Activated CD4-positive, alpha-beta T cell treated with anti-CD3 and anti-CD28 coated beads, Interleukin-2, amount 50 U/mL, for 48 hours (primary cell): ENCODE measurements around the gene CMSS1.

Experiments
- DNase-seq, 2 experiments: peaks; one replicate each; pipeline ENCODE4 v3.0.0-alpha.2; 2020

The CMSS1 gene

DNA sequence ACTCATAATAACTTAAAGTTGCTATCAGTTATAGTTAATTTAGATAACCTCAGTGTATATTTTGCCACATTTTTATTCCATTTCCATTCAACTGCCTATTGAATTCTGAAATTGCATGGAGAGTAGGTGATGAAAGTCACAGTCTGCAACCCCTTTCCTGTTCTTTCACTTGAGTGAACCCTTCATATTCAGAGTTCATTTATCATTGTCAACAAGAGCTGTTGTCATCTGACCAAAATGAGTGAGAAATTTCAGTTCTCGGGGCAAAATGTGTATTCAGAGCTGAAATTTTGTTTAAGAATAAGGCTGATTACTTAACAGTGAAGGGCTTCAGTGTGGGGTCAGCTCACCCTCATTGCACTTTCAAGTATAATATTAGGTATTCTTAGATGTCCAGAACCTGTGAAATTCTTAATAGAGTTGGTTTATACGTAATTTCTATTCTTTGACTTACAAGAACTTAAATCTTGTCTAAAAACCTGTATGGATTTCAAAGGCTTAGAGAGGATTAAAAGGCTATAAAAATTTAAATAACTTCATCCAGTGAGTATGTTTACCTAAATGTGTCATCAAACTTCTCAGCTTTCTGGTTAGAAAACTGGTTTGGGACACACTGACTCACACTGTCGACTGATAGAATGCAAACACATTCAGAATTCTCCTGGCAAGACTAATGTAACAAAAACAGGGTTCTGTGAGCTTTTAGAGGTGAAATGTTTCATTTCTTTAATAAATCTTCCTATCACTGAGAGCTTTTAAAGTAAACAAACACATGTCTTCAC lies 92.2 kb downstream of the CMSS1 start:
- no peak for DNase-seq

DNA sequence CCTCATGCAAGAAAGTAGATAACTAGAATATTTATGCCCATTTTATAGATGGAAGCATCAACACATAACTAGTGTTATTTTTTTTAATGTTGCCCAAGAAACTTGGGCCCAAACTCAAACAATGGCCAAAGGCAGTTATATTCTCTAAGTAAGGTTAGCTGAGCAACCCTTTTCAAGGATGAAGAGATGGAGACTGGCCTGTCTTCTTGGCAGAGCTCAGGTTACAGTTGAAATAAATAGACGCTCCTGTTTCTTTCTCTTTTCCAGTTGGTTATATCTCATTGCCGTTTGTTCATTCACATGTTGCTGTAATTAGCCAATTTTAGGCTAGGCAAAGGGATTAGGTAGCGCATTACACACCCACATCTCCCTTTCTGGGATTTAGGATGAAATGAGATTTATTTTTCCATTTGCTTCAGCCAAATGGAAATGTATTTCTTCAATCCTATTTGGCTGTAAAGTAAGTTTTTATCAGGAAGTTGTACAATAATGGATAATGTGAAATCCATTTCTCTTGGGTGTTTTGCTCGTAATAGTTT lies 93.2 kb downstream of the CMSS1 start:
- DNase-seq, result no peak

DNA sequence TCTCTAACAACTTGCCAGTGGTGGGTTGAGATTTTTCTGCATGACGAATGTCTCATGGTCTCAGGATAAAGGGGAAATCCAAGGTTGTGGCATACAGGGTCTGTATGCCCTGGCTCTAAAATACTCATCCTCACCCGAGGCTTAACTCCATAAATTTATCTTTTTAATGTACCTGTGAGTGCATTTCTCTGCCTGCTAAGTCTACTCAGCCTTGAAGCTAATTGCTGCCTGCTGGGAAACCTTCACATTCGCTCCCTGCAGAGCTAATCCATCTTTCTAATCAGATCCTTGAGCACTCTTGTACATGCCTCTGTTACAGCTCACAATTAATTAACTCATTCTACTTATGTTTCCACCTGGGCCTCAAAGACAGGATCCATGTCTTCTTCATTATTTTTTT lies 93.8 kb downstream of the CMSS1 start:
- DNase-seq, result no peak

DNA sequence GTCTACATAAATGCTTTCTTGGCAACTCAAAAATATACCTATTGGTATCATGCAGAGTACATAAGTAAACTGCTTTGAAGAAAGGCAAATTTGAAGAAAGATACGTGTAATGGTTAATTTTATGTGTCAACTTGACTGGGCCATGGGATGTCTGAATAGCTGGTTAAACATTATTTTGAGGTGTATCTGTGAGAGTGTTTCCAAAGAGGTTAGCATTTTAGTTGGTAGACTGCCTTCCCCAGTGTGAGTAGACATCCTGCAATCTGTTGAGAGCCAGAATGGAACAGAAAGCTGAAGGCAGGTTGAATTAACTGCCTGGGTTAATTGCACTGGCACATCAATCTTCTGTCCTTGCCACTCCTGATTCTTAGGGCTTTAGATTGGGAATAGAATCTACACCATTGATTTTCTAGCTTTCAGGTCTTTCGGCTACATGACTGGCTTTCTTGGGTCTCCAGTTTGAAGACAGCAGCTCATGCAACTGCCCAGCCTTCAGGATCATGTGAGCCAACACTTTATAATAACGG lies 98.3 kb downstream of the CMSS1 start:
- no peak for DNase-seq

DNA sequence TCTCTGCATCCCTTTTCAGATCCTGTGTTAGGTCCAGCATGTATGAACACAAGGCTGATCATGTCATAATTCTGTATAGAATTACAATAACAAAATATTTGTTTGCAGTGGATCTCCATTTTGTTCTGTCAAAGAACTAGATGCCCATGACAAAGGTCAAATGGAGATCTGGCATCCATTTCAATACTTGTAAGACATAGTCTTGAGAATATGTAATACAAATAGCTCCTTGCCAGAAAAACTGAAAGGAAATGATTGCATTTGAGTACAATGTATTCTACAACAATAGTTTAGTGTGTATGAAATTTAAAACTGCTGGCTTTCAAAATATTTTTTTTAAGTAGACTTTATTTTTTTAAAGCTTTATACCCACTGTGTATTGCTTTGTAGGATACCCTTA lies 101.1 kb downstream of the CMSS1 start:
- DNase-seq, result no peak

DNA sequence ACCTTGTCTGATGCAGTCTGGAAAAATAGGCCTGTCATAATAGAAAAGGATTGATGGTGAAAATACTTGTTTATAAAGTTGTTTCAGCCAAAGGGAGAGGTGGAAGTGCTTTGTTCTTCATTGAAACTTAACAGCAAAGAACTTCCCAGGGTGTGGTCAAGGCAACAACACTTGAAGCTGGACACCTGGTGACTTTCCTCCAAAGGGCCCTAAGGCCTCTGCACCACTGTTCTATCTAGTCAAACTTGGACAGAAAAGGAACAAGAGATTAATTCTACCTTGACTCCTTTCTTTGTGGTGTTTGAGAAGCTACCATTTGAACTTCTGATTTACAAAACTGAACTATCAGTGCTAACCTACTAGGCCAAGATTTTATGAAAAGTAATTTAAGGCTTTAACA lies 102.0 kb downstream of the CMSS1 start:
- DNase-seq, result no peak

DNA sequence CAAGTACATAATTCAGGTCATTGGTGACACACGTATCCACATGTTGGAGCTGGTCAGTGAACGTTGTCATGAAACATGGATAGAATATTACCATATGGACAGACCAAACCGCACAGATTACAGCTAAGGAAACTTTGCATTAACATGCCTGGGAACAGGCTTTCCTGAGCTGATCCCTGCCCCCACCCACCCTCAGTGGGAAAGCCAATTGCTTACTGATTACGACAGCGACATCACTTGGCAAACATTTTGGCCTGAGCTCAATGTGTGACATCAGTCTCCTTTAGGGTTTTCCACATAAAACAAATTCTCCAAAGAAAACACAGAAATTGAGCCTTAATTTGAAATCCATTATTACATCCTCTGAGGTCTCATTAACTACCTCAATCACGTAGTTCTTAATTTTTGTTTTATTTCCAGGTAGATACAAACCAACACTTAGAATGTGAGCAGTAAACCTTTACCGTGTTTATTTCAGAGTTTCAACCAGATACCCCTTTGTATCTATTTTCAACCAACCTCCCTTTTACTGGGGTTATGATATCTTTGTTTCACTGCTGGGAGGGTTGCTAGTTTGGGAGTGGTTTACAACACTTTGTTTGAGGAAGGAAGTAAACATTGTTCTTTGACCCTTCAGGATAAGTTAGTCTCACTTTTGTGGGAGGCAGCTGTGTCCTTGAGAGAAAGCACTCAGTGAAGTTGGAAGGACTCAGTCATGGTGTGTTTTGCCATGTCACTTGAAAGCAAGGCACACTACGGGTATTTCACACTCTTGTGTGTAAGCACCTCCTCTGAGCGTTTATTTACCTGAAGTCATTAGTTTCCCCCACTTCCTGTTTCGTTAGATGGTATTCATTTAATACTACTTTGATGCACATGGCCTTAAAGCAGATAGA lies 103.1 kb downstream of the CMSS1 start:
- no peak for DNase-seq

DNA sequence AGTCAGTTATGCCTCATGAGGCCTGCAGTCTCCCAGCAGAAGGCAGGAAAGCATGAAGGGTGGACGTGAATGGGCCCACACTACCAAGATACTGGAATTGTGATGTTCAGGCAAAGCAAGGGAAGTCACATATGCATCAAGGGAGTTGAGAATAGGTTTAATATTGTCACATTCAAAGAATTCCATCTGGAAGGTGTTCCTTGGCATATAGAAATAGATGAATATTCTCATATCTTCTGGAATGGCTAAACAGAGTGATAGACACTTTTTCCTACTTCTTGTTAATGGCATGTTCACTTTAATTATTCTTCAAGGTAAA lies 103.7 kb downstream of the CMSS1 start:
- no peak for DNase-seq

DNA sequence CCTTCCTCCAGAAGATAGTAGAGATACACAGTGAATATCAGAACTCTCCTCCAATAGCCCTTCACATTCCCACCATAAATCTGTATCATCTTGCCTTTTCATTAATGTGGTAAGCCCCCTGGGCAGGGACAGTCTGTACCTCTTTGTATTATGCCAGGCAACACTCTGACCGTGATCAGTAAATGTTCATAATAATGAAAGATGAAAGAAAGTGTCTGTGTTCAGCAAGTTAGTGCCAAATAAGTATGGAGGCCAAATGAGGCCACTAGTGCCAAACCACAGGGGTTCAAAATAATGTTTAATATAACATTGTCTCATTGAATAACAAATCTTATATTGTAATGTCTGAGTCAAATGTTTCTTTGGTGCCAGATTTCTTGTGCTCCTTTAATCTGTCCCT lies 104.3 kb downstream of the CMSS1 start:
- DNase-seq, result no peak

DNA sequence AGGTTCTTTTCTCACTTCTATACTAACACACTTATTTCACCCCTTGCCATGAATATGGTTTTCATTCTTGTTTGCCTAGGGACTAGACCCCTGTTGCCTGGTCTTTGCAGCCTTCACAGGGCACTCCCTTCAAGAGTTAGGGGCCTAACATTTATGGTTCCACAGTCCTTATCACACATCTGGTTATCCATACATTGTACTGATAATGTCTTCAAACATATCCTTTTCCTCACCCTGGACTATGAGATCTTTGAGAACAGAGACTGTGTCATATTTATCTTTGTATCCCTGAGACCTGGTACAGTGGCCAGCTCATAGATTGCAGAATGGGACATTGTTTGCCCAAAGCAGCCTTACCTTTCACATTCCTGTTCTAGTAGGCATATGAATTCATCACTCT lies 106.2 kb downstream of the CMSS1 start:
- DNase-seq, result no peak

DNA sequence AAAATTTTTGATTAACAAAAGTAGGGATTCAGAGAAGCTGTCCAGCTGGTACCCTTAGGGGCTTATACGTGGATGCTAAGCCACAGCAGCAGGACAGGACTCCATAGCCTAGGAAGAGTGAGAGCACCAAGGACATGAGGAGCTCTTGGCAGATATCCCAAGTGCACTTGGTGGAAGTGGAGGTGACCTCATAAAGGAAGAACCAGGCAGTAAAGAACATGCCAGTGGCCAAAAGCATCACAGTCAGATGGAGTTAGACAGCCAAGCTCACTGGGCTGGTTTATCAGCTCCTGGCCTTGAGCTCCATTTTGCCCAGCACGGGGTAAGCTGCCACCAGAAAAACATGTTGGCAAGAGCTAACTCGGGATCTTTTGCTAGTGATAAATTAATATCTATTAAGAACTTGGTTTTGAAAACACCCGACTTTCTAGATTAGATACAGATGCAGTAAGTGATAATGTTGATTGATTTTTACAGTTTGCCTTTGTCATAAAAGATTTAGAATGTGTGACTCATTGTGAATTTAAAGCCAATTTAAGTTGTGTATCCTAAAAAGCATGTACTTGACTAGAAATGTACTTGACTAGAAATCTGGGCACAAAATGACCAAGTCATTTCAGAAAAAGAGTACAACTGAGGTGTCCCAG lies 108.0 kb downstream of the CMSS1 start:
- no peak for DNase-seq

DNA sequence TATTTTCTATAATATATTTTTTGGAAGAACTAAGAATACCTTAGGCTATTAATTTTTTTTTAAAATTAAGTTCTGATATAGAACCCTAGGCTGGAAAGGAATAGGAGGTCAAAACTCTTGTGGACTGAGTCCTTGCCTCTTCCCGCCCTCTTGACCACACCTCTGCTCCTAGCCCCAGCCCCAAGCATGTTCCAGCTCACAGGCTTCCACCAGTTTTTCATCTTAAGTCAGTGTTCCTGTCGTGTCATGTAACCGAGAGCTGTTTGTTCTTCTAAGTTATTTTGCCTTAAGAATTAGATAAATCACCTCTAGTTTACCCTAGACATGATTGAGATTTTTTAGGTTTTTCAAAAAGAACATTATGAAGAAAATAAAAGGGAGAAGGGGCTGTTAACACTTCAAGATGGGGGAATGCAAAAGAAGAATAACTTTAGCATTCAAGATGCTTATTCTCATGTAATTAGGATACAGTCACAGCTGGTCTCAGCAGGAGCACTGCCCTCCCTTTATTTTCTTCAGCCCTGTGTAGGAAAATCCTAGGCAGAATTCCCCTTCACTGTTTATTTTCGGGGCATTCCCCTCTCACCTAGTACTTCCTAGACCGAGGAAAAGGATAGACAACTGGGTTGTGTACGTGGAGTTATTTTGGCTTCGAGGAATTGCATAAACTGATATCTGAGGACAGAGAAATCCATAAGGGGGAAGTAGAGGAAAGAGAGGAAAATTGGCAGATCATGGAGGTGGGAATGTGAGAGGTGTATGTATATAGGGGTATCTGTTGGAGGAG lies 110.2 kb downstream of the CMSS1 start:
- DNase-seq, result no peak

DNA sequence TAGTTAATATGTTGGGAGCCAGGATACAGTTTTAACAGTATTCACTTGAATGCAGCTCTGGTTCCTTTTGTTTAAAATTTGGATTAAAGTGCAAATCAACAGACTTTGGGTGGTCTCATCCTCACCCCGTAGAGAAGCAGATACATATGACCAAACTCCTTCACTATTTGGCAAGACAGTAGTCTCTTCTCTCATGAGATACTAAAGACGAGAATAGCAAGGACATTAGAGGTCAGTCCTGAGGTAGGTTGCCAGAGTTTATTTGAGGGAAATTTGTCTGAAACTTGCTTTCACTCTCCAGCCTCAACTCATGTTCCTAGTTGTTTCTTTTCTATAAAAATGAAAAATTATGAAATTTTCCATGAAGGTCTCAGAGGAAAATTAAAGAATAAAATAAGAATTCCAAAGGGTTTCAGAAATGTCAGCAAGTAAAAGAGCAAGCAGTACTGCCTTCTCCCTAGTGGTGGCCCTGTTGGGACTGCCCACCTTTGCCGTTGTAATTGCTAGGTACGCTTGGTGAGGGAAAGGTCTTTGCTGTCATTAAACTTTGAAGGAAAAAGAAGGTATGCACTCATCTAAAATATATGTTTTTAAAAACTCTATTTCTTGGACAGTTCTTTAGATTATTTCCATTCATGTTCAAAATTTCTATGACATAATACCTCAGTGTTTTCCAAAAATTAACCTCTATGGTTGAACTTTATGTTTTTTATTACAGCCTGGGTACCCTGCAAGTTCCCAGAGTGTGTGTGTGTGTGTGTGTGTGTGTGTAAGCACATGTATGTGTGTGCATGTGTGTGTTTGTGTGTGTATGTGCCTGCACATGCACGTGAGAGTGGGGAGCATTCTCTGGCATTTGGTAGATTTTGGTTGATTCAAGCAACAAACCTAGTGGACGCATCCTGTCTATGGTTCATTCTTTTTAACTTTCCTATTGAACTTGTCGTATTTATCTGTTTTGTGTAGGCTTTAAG lies 111.4 kb downstream of the CMSS1 start:
- no peak for DNase-seq

DNA sequence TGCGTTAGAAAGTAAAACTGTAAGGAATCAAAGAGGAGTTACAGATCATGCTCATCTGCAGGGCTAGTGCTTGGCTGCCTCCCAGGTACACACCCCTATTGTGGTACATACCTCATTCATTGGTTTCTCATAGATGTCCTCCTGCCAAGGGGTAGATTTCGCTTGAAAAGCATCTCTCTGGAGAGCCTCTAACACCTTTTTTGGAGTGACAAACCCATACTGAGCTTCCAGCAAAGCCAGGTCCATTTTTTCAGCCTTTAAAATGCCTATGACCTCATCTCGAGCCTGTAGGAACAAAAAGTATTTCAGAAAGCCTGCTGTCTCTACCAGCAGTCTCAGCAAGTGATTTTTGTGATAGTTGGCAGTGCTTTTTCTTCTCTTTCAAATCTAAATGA lies 112.1 kb downstream of the CMSS1 start:
- no peak for DNase-seq

DNA sequence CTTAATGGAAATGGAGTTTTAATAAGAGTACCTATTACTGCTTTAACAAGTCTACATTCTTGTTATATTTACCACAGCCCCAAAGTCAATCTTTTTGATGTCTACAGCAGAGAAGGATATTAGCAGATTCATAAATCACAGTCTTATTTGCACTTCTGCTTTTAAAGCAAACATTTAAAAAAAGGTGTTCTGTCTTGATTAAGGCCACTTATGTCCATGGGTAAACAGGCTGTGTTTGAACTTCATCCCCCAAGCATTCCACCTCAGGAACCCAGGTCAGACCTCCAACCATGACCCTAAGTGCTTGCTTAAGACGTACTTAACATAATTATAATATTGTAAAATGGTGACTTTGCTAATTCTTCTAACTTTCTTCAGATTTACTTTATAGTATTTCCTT lies 113.4 kb downstream of the CMSS1 start:
- no peak for DNase-seq

DNA sequence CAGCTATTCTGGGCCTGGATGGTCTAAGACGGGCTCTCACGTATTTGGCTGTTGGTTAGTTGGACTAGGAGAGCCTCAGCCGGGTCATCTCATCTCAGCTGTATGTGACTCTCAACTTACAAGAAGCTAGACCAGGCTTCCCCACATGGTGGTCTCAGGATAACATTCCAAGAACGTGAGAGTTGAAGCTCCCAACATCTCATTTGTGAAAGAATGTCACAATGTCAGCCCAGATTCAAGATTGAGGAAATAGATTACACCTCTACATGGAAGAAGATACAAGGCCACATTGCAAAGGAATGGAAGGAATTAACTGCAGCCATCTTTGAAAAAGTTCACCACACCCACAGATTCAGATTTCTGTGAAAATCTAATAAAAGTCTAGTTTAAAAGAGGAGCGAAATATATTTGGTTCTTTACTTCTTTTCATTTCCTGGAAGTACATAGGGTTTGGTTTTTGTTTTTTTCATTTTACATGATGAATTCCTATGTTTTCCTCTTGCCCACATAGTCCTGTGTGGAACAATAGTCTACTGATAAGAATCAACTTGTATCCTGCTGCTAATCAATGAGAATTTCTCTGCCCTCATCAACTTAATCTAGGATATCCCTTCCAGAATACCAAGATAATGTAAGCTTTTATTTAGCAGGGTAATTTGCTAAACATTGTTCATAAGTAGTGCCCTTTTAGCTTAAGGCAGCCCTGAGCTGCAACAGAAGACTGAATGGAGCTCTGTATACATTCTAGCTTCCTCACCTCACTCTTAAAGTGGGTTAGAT lies 116.5 kb downstream of the CMSS1 start:
- DNase-seq, result no peak

DNA sequence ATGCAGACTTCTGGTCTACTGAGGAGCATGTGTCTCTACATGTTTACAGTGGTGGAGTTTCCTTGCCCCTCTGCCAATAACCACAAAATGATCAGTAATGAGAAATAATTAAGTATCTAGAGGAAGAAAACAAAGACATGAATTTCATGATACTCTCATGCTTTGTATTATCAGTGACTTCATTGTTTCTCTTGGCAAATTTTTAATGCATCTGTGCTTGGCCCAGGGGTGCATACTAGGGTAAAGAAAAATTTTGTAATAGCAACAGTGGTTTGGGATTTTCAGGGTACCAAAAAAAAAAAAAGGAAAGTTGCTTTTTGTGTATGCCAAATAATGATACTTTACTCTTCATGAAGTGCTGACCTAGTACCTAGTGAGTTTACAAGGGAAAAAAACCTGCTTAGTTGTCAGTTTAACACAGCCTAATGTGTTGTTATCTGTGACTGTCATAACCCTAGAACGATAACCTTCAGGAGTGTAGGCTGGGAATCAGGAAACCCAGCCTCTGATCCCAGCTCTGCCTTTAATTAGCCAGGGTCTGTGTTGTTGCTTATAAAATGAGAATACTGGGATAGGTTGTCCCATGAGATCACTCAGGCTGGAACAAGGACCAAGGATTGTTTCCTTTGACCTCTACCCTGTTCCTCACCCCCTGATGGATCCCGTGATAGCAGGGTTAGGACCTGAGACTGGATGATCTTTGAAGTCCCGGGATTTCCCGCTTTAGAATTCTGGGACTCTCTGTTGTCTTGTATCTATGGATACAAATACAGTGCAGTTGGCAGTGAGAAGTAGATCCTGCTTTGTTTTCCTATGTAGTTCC lies 117.5 kb downstream of the CMSS1 start:
- no peak for DNase-seq

DNA sequence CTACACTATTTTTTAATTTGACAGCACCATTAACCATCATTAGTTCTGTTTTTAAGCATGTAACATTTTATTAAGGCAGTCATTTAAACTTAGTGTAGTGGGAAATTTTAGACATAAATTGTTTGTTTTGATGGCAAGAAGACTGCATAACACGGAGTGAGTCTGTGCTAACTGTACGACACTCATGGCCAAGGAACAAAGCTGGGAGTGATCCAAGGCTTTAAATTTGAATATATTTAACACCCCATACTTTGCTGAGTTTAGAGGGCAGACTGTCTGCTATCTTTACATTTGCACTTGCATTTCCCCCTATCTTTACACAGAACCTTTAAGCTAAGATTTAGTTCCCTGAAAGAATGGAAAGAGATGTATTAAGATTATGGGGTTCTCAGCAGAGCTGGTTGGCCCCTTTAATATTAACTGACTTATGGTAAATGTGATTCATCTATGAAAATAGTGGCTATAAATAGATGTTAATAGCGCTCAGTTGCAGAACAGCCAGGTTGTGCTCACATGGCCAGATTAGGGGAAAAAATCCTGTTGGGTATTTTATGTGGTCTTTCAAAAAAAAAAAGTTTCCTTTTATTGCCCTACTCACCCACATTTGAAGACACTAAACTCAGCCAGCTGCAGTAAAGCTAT lies 120.7 kb downstream of the CMSS1 start:
- no peak for DNase-seq

DNA sequence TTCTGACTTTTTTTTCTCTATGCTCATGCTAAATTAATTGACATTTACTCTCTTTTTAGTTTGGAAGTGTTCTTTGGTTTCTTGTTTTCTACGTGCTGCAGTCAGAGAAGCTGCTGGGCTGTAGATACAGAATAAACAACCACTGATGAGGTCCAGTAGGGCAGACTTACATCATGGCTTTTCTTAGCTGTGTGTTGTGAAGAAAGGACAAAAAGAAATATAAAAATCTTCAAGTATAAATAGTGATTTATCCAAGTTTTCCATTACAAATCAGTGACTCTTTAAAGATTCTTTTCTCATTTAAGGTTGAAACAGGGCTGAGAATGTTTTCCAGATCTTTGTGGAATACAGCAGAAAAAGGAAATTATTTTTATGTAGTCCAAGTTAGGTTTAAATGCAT lies 122.2 kb downstream of the CMSS1 start:
- DNase-seq, result no peak
